Thyroid gland (tissue), 4 donors: ENCODE results near the gene EXD3.

Experiments
- CTCF ChIP-seq, 6 experiments: fragments of 200-600 bp in 3 of 6; fragments of 450-650 bp in 3 of 6; sonication (generic) in 3 of 6; IDR thresholded peaks; one replicate each; pipeline ENCODE4 v1.5.1; 2016 to 2019; ENCODE audit warnings: antibody characterized with exemption in 6 of 6, mild to moderate bottlenecking in 2 of 6, inconsistent platforms in 1 of 6, moderate library complexity in 1 of 6
- POLR2A ChIP-seq, 2 donors: fragments of 450-650 bp; IDR thresholded peaks; one replicate each; pipeline ENCODE4 v1.6.1; 2017; ENCODE audit warnings: antibody characterized with exemption in 2 of 2, mild to moderate bottlenecking in 2 of 2, moderate library complexity in 1 of 2

DNA sequence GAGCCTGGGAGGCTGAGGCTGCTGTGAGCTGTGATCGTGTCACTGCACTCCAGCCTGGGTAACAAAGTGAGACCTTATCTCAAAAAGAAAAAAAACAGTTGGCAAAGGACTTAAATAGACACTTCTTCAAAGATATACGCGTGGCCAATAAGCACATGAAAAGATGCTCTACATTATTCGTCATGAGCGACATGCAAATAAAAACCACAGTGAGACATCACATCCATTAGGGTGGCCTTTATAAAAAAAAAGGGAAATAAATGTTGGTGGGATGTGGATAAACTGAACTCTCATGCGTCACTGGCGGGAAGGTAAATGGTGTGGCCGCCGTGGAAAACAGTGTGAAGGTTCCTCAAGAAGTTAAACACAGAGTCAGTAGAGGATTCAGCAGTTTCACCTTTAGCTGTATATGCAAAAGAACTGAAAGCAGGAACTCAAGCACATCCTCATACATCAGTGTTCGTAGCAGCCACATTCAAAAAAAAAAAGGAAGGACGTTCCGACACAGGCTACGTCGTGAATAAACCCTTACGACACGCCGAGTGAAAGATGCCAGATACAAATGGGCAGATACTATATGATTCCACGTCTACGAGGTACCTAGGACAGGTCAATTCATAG is 96.4 kb downstream of the EXD3 start:
- TF ChIP-seq POLR2A (IDR thresholded peaks at IDR 0.05) = no peak
- no peak for TF ChIP-seq CTCF (IDR thresholded peaks at IDR 0.05)
